GM21723 (cell line): Measurements from ENCODE around the gene WDR72.
"Not testable (repeated sequence)": the region's sequence is repeated elsewhere in the genome, so short reads cannot be mapped to it uniquely, and the experiment has no call there.

ENCODE experiments used
- ATAC-seq: cut with Tn5 transposase; IDR thresholded peaks from one replicate; pipeline ENCODE4 v1.9.1; 2021; ENCODE audit warnings: mild to moderate bottlenecking, moderate library complexity; ENCODE audit not compliant: unreplicated experiment

Gene WDR72

GRCh38 chr15:53759411-53759931, at the start of gene WDR72:
TSS of gene WDR72 (minus strand) at chr15:53759663. CDS start at chr15:53733149, 26,514 bp downstream.
- no peak for ATAC-seq

- ATAC-seq, result no peak
These were observed 48.7 kb upstream of the WDR72 start for GRCh38 chr15:53808058-53808706.

- no peak for ATAC-seq
These were observed 48.0 kb upstream of the WDR72 start for GRCh38 chr15:53807501-53807900.

GRCh38 chr15:53802672-53803071, 43.2 kb upstream of the WDR72 start:
- no peak for ATAC-seq

- no peak for ATAC-seq
These were observed 32.1 kb upstream of the WDR72 start for GRCh38 chr15:53791581-53791980.

GRCh38 chr15:53789654-53790375, 30.4 kb upstream of the WDR72 start:
- ATAC-seq, result no peak

- ATAC-seq, result no peak
These were observed 26.9 kb upstream of the WDR72 start for GRCh38 chr15:53786401-53786800.

GRCh38 chr15:53785241-53785640, 25.8 kb upstream of the WDR72 start:
- ATAC-seq, result not testable (repeated sequence)

GRCh38 chr15:53762916-53763315, 3.5 kb upstream of the WDR72 start:
- ATAC-seq, result no peak

GRCh38 chr15:53758412-53758811, 1.1 kb downstream of the WDR72 start:
- ATAC-seq, result no peak

- ATAC-seq, result no peak
These were observed 1.6 kb downstream of the WDR72 start for GRCh38 chr15:53757906-53758305.

- no peak for ATAC-seq
These were observed 5.7 kb downstream of the WDR72 start for GRCh38 chr15:53753813-53754212.

GRCh38 chr15:53752406-53752805, 7.1 kb downstream of the WDR72 start:
- no peak for ATAC-seq

- no peak for ATAC-seq
These were observed 11.9 kb downstream of the WDR72 start for GRCh38 chr15:53747501-53748068.

GRCh38 chr15:53746101-53746500, 13.4 kb downstream of the WDR72 start:
- ATAC-seq, result no peak

GRCh38 chr15:53739651-53740050, 19.8 kb downstream of the WDR72 start:
- no peak for ATAC-seq

GRCh38 chr15:53739187-53739586, 20.3 kb downstream of the WDR72 start:
- ATAC-seq, result no peak

GRCh38 chr15:53721334-53722087, 38.0 kb downstream of the WDR72 start:
- no peak for ATAC-seq

GRCh38 chr15:53716909-53717876, 42.3 kb downstream of the WDR72 start:
- ATAC-seq, result no peak

GRCh38 chr15:53713218-53713617, 46.2 kb downstream of the WDR72 start:
- no peak for ATAC-seq
